ENCODE results near the gene EPYC.

DNA sequence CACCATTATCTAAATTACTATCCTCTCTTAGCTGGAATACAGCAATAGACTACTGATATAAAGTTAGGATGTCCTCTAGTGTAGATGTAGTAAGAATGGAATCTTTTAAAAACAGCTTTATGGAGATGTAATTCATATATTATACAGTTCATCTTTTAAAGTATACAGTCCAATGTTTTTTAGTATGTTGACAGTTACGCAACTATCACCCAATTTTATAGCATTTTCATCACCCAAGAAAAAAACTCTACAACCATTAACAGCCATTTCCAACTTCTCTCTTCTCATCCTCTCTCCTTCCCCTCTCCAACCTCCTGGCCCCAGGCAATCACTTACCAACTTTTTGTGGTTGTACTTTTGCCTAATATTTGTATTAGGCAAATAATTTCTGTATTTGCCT lies 22.6 kb downstream of the EPYC start:
- TF ChIP-seq, protein P1, sequence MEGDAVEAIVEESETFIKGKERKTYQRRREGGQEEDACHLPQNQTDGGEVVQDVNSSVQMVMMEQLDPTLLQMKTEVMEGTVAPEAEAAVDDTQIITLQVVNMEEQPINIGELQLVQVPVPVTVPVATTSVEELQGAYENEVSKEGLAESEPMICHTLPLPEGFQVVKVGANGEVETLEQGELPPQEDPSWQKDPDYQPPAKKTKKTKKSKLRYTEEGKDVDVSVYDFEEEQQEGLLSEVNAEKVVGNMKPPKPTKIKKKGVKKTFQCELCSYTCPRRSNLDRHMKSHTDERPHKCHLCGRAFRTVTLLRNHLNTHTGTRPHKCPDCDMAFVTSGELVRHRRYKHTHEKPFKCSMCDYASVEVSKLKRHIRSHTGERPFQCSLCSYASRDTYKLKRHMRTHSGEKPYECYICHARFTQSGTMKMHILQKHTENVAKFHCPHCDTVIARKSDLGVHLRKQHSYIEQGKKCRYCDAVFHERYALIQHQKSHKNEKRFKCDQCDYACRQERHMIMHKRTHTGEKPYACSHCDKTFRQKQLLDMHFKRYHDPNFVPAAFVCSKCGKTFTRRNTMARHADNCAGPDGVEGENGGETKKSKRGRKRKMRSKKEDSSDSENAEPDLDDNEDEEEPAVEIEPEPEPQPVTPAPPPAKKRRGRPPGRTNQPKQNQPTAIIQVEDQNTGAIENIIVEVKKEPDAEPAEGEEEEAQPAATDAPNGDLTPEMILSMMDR (conservative IDR thresholded peaks at IDR 0.05; ENCODE audit: low read depth in 2 of 2): no peak
- TF ChIP-seq POLR2AphosphoS5 (IDR thresholded peaks at IDR 0.05; ENCODE audit: low read depth) (no peak), EZH2phosphoT487 (IDR thresholded peaks at IDR 0.05; ENCODE audit: unreplicated experiment) (no peak)
